Measurements from ENCODE around the gene PPP1R13L. TPM values are rescaled to one million over a fixed set of nuclear protein-coding genes. Genes with fewer than 3 reads are reported as not detected.

Gene PPP1R13L
- total RNA-seq, 1 donor from 2014 or later, result 67.9 TPM

DNA sequence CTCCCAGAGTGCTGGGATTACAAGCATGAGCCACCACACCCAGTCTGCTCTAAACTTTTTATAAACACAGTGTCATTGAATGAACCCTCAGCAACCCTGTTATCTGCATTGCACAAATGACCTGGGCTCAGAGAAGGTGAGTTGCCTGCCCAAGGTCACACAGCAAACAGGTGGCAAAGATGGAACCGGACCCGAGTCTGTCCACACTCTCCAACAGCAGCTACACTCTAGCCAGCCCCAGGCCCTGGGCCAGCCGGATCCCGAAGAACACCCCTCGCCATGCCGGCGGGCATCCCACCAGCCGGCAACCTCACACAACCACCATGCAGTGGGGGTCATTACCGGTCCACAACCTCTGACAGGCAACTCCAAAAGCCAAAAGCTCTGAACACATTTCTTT is 49.0 kb downstream of the PPP1R13L start:
- no peak overlapping the region for H3K27ac ChIP-seq
- H3K9me3 ChIP-seq, result no peaks in the 10 kb centered on the region
- H3K4me1 ChIP-seq, result no peaks in the 10 kb centered on the region
- H3K27me3 ChIP-seq, result no peaks in the 10 kb centered on the region
- DNase-seq (no peak), ATAC-seq (no peak)
- TF ChIP-seq CTCF (IDR thresholded peaks at IDR 0.05), result no peak
- intact Hi-C loops (cut with DNase I), result no loop called here
- peaks cover 11% of the 10 kb centered on the region for H3K36me3 ChIP-seq
- H3K4me3 ChIP-seq, result no peak overlapping the region

DNA sequence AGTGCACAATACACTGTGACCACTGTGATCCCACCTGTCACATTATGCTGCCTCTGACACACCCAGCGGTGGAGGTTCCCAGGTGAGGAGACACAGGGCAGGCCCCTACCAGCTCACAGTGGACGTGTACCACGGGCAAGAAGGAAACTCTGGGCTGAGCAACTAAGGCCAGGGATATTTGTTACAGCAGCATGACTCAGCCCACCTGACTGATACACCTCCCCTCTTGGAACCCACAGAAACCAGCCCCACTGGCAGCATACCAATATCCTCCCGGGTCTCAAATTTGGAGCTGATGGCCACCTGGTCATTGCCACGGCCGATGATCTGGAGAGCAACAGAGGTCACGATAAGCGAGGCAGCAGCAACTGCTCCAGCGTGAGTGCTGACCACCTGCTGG is 49.5 kb downstream of the PPP1R13L start:
- Histone ChIP-seq H3K9me3 (no peaks in the 10 kb centered on the region), H3K4me3 (no peak overlapping the region), H3K36me3 (peaks cover 11% of the 10 kb centered on the region), H3K27ac (no peak overlapping the region), H3K4me1 (no peaks in the 10 kb centered on the region), H3K27me3 (no peaks in the 10 kb centered on the region)
- no peak for TF ChIP-seq CTCF (IDR thresholded peaks at IDR 0.05)
- ATAC-seq (no peak), DNase-seq (no peak)
- intact Hi-C loops (cut with DNase I), result no loop called here

GRCh38 chr19:45354241-45354842 is 50.5 kb downstream of the PPP1R13L start:
- no peak for TF ChIP-seq CTCF (IDR thresholded peaks at IDR 0.05)
- ATAC-seq, result no peak

GRCh38 chr19:45352914-45353796 is 51.7 kb downstream of the PPP1R13L start:
- Histone ChIP-seq H3K4me1 (no peaks in the 10 kb centered on the region), H3K9me3 (no peaks in the 10 kb centered on the region), H3K27ac (no peak overlapping the region), H3K27me3 (no peaks in the 10 kb centered on the region), H3K36me3 (peaks cover 11% of the 10 kb centered on the region), H3K4me3 (no peak overlapping the region)
- no peak for DNase-seq
- intact Hi-C loops (cut with DNase I), result no loop called here
- no peak for ATAC-seq
- no peak for TF ChIP-seq CTCF (IDR thresholded peaks at IDR 0.05)

More at GRCh38 chr19:45354241-45354842, 50.5 kb downstream of the PPP1R13L start:
- peaks cover 11% of the 10 kb centered on the region for H3K36me3 ChIP-seq
- DNase-seq, result no peak
- H3K4me3 ChIP-seq, result no peak overlapping the region
- H3K9me3 ChIP-seq, result no peaks in the 10 kb centered on the region
- intact Hi-C loops (cut with DNase I), result no loop called here
- H3K4me1 ChIP-seq, result no peaks in the 10 kb centered on the region
- no peak overlapping the region for H3K27ac ChIP-seq
- H3K27me3 ChIP-seq, result no peaks in the 10 kb centered on the region

DNA sequence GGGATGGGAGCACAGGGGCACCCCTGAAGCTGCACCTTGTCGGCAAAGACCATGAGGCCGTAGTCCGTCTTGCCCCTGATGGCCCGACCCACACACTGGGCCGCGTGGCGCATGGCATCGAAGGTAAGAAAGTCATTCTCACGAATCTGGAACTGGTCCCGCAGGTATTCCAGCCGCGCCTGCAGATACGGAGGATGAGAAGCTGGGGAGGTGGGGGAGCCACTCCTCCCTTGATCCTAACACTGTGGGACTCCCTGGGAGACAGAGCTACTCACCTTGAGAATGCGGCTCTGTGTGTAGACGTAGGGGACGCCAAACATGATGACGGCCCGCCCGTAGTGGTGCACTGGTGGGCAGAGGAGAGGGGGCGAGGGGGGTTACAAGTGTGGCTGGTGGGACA is 52.4 kb downstream of the PPP1R13L start:
- no peaks in the 10 kb centered on the region for H3K4me1 ChIP-seq
- intact Hi-C loops (cut with DNase I), result no loop called here
- DNase-seq (no peak), ATAC-seq (no peak)
- H3K27me3 ChIP-seq, result peaks cover 3% of the 10 kb centered on the region
- no peak for TF ChIP-seq CTCF (IDR thresholded peaks at IDR 0.05)
- no peaks in the 10 kb centered on the region for H3K9me3 ChIP-seq
- peaks cover 11% of the 10 kb centered on the region for H3K36me3 ChIP-seq
- H3K27ac ChIP-seq, result no peak overlapping the region
- no peak overlapping the region for H3K4me3 ChIP-seq

Data from upper lobe of right lung (tissue), 1 donor.